ENCODE measurements around the gene NPAS1.

GRCh38 chr19:47003611-47004465 is 15.8 kb upstream of the NPAS1 start:
- TF ChIP-seq, protein P1, sequence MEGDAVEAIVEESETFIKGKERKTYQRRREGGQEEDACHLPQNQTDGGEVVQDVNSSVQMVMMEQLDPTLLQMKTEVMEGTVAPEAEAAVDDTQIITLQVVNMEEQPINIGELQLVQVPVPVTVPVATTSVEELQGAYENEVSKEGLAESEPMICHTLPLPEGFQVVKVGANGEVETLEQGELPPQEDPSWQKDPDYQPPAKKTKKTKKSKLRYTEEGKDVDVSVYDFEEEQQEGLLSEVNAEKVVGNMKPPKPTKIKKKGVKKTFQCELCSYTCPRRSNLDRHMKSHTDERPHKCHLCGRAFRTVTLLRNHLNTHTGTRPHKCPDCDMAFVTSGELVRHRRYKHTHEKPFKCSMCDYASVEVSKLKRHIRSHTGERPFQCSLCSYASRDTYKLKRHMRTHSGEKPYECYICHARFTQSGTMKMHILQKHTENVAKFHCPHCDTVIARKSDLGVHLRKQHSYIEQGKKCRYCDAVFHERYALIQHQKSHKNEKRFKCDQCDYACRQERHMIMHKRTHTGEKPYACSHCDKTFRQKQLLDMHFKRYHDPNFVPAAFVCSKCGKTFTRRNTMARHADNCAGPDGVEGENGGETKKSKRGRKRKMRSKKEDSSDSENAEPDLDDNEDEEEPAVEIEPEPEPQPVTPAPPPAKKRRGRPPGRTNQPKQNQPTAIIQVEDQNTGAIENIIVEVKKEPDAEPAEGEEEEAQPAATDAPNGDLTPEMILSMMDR (conservative IDR thresholded peaks at IDR 0.05), result no peak
- no peak for TF ChIP-seq EZH2 (IDR thresholded peaks at IDR 0.05; ENCODE audit: low read depth)

Data from PC-9 (cell line).